Liver (tissue), 9 donors: Measurements from ENCODE around the gene BRCA2. TPM values are rescaled to one million over a fixed set of nuclear protein-coding genes. Genes with fewer than 3 reads are reported as not detected.

Source experiments
- DNase-seq: peaks from one replicate; pipeline ENCODE4 v3.0.0-alpha.2; 2017; ENCODE audit warnings: low spot score
- H3K27ac ChIP-seq, 2 donors: one replicate each; pipeline ENCODE4 v1.7.0; 2013; ENCODE audit warnings: inconsistent platforms in 2 of 2, low read length in 2 of 2, control low read depth in 1 of 2, low read depth in 1 of 2, mild to moderate bottlenecking in 1 of 2
- H3K27me3 ChIP-seq, 4 donors: one replicate each; pipeline versions ENCODE4 v1.6.1 to v1.7.0; 2013; ENCODE audit warnings: low read length in 3 of 4, inconsistent platforms in 1 of 4, mild to moderate bottlenecking in 1 of 4, moderate library complexity in 1 of 4; ENCODE audit not compliant: control insufficient read depth in 4 of 4, insufficient read depth in 4 of 4
- H3K36me3 ChIP-seq, 4 donors: one replicate each; pipeline versions ENCODE4 v1.6.1 to v1.7.0; 2013; ENCODE audit warnings: low read length in 3 of 4, mild to moderate bottlenecking in 3 of 4, low read depth in 1 of 4, moderate library complexity in 1 of 4; ENCODE audit not compliant: control insufficient read depth in 4 of 4, insufficient read depth in 3 of 4
- H3K4me1 ChIP-seq, 4 donors: one replicate each; pipeline versions ENCODE4 v1.6.1 to v1.7.0; 2013; ENCODE audit warnings: low read length in 3 of 4, mild to moderate bottlenecking in 3 of 4, moderate library complexity in 1 of 4; ENCODE audit not compliant: control insufficient read depth in 4 of 4, insufficient read depth in 4 of 4
- H3K4me3 ChIP-seq, 3 donors: one replicate each; pipeline versions ENCODE4 v1.6.1 to v1.7.0; 2013; ENCODE audit warnings: low read length in 3 of 3, control low read depth in 1 of 3, low read depth in 1 of 3, mild to moderate bottlenecking in 1 of 3
- H3K9ac ChIP-seq, 2 donors: one replicate each; pipeline ENCODE4 v1.7.0; 2013; ENCODE audit warnings: low read length in 2 of 2, mild to moderate bottlenecking in 2 of 2, moderate library complexity in 2 of 2, control low read depth in 1 of 2, low read depth in 1 of 2
- H3K9me3 ChIP-seq, 4 donors: one replicate each; pipeline versions ENCODE4 v1.6.1 to v1.7.0; 2013; ENCODE audit warnings: low read length in 3 of 4; ENCODE audit not compliant: control insufficient read depth in 4 of 4
- ATF3 ChIP-seq: IDR thresholded peaks from 2 replicates; pipeline ENCODE4 v1.6.1; 2016; ENCODE audit warnings: antibody characterized with exemption
- CTCF ChIP-seq: fragments of 150-350 bp; IDR thresholded peaks from 2 replicates; pipeline ENCODE4 v1.5.1; 2017; ENCODE audit warnings: improper control_type of control experiment, low read depth, low read length; ENCODE audit not compliant: missing input control
- EGR1 ChIP-seq, 2 donors: IDR thresholded peaks; 2 replicates each; pipeline ENCODE4 v1.6.1; 2016 to 2018; ENCODE audit warnings: antibody characterized with exemption in 2 of 2, low read depth in 2 of 2
- FOXA1 ChIP-seq: IDR thresholded peaks from 2 replicates; pipeline ENCODE4 v1.6.1; 2016; ENCODE audit warnings: antibody characterized with exemption
- FOXA2 ChIP-seq: IDR thresholded peaks from 2 replicates; pipeline ENCODE4 v1.6.1; 2016; ENCODE audit warnings: antibody characterized with exemption
- GABPA ChIP-seq, 2 donors: IDR thresholded peaks in 1 of 2; conservative IDR thresholded peaks in 1 of 2; 2 replicates each; pipeline ENCODE4 v1.6.1; 2016; ENCODE audit warnings: antibody characterized with exemption in 2 of 2, mild to moderate bottlenecking in 1 of 2, moderate library complexity in 1 of 2
- HNF4A ChIP-seq, 2 donors: conservative IDR thresholded peaks; 2 replicates each; pipeline ENCODE4 v1.6.1; 2016; ENCODE audit warnings: antibody characterized with exemption in 2 of 2, mild to moderate bottlenecking in 2 of 2
- HNF4G ChIP-seq: IDR thresholded peaks from 2 replicates; pipeline ENCODE4 v1.6.1; 2016; ENCODE audit warnings: antibody characterized with exemption
- JUND ChIP-seq, 2 donors: IDR thresholded peaks; 2 replicates each; pipeline ENCODE4 v1.6.1; 2016; ENCODE audit warnings: antibody characterized with exemption in 2 of 2
- MAX ChIP-seq: IDR thresholded peaks from 2 replicates; pipeline ENCODE4 v1.6.1; 2016; ENCODE audit warnings: antibody characterized with exemption
- NR2F2 ChIP-seq: IDR thresholded peaks from 2 replicates; pipeline ENCODE4 v1.6.1; 2016; ENCODE audit warnings: antibody characterized with exemption
- RAD21 ChIP-seq, 2 donors: IDR thresholded peaks; 2 replicates each; pipeline ENCODE4 v1.6.1; 2016; ENCODE audit warnings: antibody characterized with exemption in 2 of 2, mild to moderate bottlenecking in 2 of 2
- REST ChIP-seq: IDR thresholded peaks from 2 replicates; pipeline ENCODE4 v1.6.1; 2016; ENCODE audit warnings: antibody characterized with exemption, mild to moderate bottlenecking
- RXRA ChIP-seq, 2 donors: IDR thresholded peaks; 2 replicates each; pipeline ENCODE4 v1.6.1; 2017 to 2018; ENCODE audit warnings: antibody characterized with exemption in 2 of 2, mild to moderate bottlenecking in 1 of 2
- SP1 ChIP-seq: IDR thresholded peaks from 2 replicates; pipeline ENCODE4 v1.6.1; 2018; ENCODE audit warnings: antibody characterized with exemption, mild to moderate bottlenecking
- TAF1 ChIP-seq: conservative IDR thresholded peaks from 2 replicates; pipeline ENCODE4 v1.6.1; 2016; ENCODE audit warnings: antibody characterized with exemption, mild to moderate bottlenecking
- YY1 ChIP-seq: IDR thresholded peaks from 2 replicates; pipeline ENCODE4 v1.6.1; 2016; ENCODE audit warnings: antibody characterized with exemption, mild to moderate bottlenecking
- ZBTB33 ChIP-seq: IDR thresholded peaks from 2 replicates; pipeline ENCODE4 v1.6.1; 2016; ENCODE audit warnings: antibody characterized with exemption
- WGBS: extraction: QIAGEN DNeasy Blood & Tissue Kit; methylation state at CpG from one replicate; pipeline ENCODE4 v1.1.7; 2013; 5-methylcytosine and 5-hydroxymethylcytosine counted together
- polyA plus RNA-seq, 2 donors: library from polyadenylated mRNA; stranded (reverse) in 1 of 2; unstranded in 1 of 2; fragments of 200-250 nt in 1 of 2; fragments of >200 nt in 1 of 2; fragmentation: Nextera tagmentation in 1 of 2; extraction: Ambion mirVana in 1 of 2; gene quantifications; one replicate each; pipeline versions ENCODE4 v1.2.1 to v1.2.3, GENCODE V29; 2013 to 2015
- total RNA-seq, 2 donors: library from RNA; depleted of rRNA; stranded (reverse); fragments of >200 nt; gene quantifications; one replicate each; pipeline ENCODE4 v1.2.3, GENCODE V29; 2014
- donor health status: healthy.
- donor health status: healthy.
- donor health status: healthy.
- donor health status: healthy.
- donor health status: healthy.

BRCA2 gene
- total and polyA plus RNA-seq, 4 donors = 0.39 to 10.8 (median 0.86) TPM

GRCh38 chr13:32426191-32426989 lies 111.1 kb downstream of the BRCA2 start:
- Histone ChIP-seq H3K4me1 (peaks cover 8 to 33% (median 20%) of the 10 kb centered on the region in 4 donors), H3K9me3 (no peaks in the 10 kb centered on the region), H3K36me3 (peaks cover 0 to 6% (median 3%) of the 10 kb centered on the region in 4 donors), H3K9ac (peak overlapping the region; percentile 70 to 71), H3K27me3 (no peaks in the 10 kb centered on the region), H3K4me3 (peak overlapping the region; percentile 67 to 95 (median 70)), H3K27ac (peak overlapping the region; percentile 96 to 99)
- WGBS = 10% methylated on average over 19 of the region's 19 CpGs
- TF ChIP-seq ATF3 (no peak), CTCF (no peak), HNF4A (conservative IDR thresholded peaks at IDR 0.05) (peak in 1 of 2 donors; percentile 9), SP1 (peak; percentile 30), YY1 (peak; percentile 10), TAF1 (no peak), EGR1 (IDR thresholded peaks at IDR 0.05; ENCODE audit: low read depth in 2 of 2) (no peak), REST (no peak), FOXA1 (no peak), RXRA (IDR thresholded peaks at IDR 0.05) (peak in 1 of 2 donors; percentile 14), FOXA2 (no peak), GABPA (IDR thresholded peaks at IDR 0.05 in 1 of 2, conservative IDR thresholded peaks at IDR 0.05 in 1 of 2) (no peak), HNF4G (no peak), JUND (IDR thresholded peaks at IDR 0.05) (no peak), ZBTB33 (no peak), NR2F2 (no peak), MAX (no peak), RAD21 (IDR thresholded peaks at IDR 0.05) (peak in 1 of 2 donors; percentile 9)
- no peak for DNase-seq
